ENCODE data around the gene DNAJC11.

The DNAJC11 gene

GRCh38 chr1:6587261-6588005 is 114.2 kb downstream of the DNAJC11 start:
- in situ Hi-C loops (cut with MboI; ENCODE audit: low sequenced_read_pairs), result no loop called here

- in situ Hi-C loops (cut with MboI; ENCODE audit: low sequenced_read_pairs), result no loop called here
Observed at GRCh38 chr1:6586404-6586816, 115.2 kb downstream of the DNAJC11 start.

- in situ Hi-C loops (cut with MboI; ENCODE audit: low sequenced_read_pairs), result no loop called here
Observed at GRCh38 chr1:6585841-6586240, 115.8 kb downstream of the DNAJC11 start.

- in situ Hi-C loops (cut with MboI; ENCODE audit: low sequenced_read_pairs), result no loop called here
Observed at GRCh38 chr1:6585081-6585722, 116.4 kb downstream of the DNAJC11 start.

Data from hTERT RPE-1 (cell line).